K562 (cell line): ENCODE data around the gene FADS1. TPM values are rescaled to one million over a fixed set of nuclear protein-coding genes. Genes with fewer than 3 reads are reported as not detected.
A peak's percentile ranks its signal among the peaks of the same experiment; 100 is the strongest.

ENCODE experiments used
- ARHGAP35 ChIP-seq: fragments of 450-650 bp; IDR thresholded peaks from 2 replicates; pipeline ENCODE4 v1.6.1; 2018; ENCODE audit not compliant: partially characterized antibody
- CHD1 ChIP-seq: fragments of 200-600 bp; sonication (generic); IDR thresholded peaks from one replicate; pipeline ENCODE4 v1.6.1; 2012; ENCODE audit warnings: mild to moderate bottlenecking, moderate library complexity, low read length, inconsistent platforms
- CXXC5 ChIP-seq: fragments of 250-450 bp; sonication (Bioruptor Pico); IDR thresholded peaks from 2 replicates; pipeline ENCODE4 v1.8.0; 2022; ENCODE audit warnings: inconsistent platforms, mild to moderate bottlenecking, moderate library complexity
- ETS1 ChIP-seq: conservative IDR thresholded peaks from 2 replicates; pipeline ENCODE4 v1.6.1; 2011; ENCODE audit warnings: low read depth, mild to moderate bottlenecking, low read length; ENCODE audit not compliant: control insufficient read depth
- EWSR1 ChIP-seq: fragments of 450-650 bp; IDR thresholded peaks from 2 replicates; pipeline ENCODE4 v1.6.1; 2018; ENCODE audit warnings: borderline replicate concordance, mild to moderate bottlenecking, low read depth, moderate library complexity; ENCODE audit not compliant: partially characterized antibody
- EZH2 ChIP-seq: IDR thresholded peaks from 2 replicates; pipeline ENCODE4 v1.6.1; 2012; ENCODE audit warnings: low read depth, mild to moderate bottlenecking, inconsistent platforms, low read length, borderline replicate concordance
- FOXA3 ChIP-seq, 2 experiments: fragments of 450-650 bp in 1 of 2; sonication (generic) in 1 of 2; formaldehyde crosslinking; IDR thresholded peaks in 1 of 2; conservative IDR thresholded peaks in 1 of 2; 2 replicates each; pipeline versions ENCODE4 v1.4.0 to v1.8.0; 2020 to 2022; ENCODE audit warnings: mild to moderate bottlenecking in 2 of 2, missing genetic modification reagents in 1 of 2
- FOXJ2 ChIP-seq: fragments of 200-800 bp; sonication (Bioruptor generic); IDR thresholded peaks from 2 replicates; pipeline ENCODE4 v1.6.1; 2016; ENCODE audit warnings: missing genetic modification characterization, missing compliant biosample characterization
- HDAC2 ChIP-seq: fragments of 450-650 bp; IDR thresholded peaks from 2 replicates; pipeline ENCODE4 v1.6.1; 2016; ENCODE audit warnings: mild to moderate bottlenecking
- HNRNPK ChIP-seq: fragments of 200-400 bp; formaldehyde crosslinking; IDR thresholded peaks from one replicate; pipeline ENCODE4 v1.6.1; 2018; ENCODE audit warnings: mild to moderate bottlenecking, low read depth, low read length; ENCODE audit not compliant: poor library complexity, severe bottlenecking
- SIN3B ChIP-seq: fragments of 450-650 bp; IDR thresholded peaks from 2 replicates; pipeline ENCODE4 v1.6.1; 2017; ENCODE audit warnings: low read depth, mild to moderate bottlenecking, moderate library complexity
- TGIF2 ChIP-seq: sonication (generic); formaldehyde crosslinking; IDR thresholded peaks from 2 replicates; pipeline ENCODE4 v1.8.1; 2022; ENCODE audit warnings: mild to moderate bottlenecking, missing genetic modification reagents, moderate library complexity
- ZBTB7A ChIP-seq: IDR thresholded peaks from 2 replicates; pipeline ENCODE4 v1.6.1; 2011; ENCODE audit warnings: low read depth, mild to moderate bottlenecking, low read length, moderate library complexity, borderline replicate concordance; ENCODE audit not compliant: control insufficient read depth
- ZNF551 ChIP-seq: fragments of 250-450 bp; sonication (Bioruptor Pico); IDR thresholded peaks from 2 replicates; pipeline ENCODE4 v1.5.0; 2021; ENCODE audit warnings: mild to moderate bottlenecking, moderate library complexity
- ZNF584 ChIP-seq: fragments of 200-800 bp; sonication (Bioruptor generic); IDR thresholded peaks from 2 replicates; pipeline ENCODE4 v1.6.1; 2016; ENCODE audit warnings: low read depth, mild to moderate bottlenecking, missing genetic modification characterization, missing compliant biosample characterization
- polyA plus RNA-seq, 8 experiments: library from polyadenylated mRNA; depleted of rRNA in 4 of 8; stranded (reverse) in 5 of 8; unstranded in 3 of 8; fragments of >200 nt; fragmentation: Nextera tagmentation in 2 of 8; fragmentation: Illumina TruSeq in 1 of 8; extraction: Ambion mirVana in 2 of 8; extraction: Trizol in 1 of 8; gene quantifications; 2 replicates each; pipeline versions ENCODE4 v1.2.1 to v1.2.3, GENCODE V29; 2011 to 2014; ENCODE audit warnings: inconsistent platforms in 1 of 8, missing spikeins in 1 of 8
- total RNA-seq, 7 experiments: library from RNA; depleted of rRNA in 6 of 7; stranded (reverse); fragments of >200 nt in 6 of 7; fragmentation: Illumina TruSeq in 2 of 7; extraction: Trizol in 2 of 7; gene quantifications; 2 replicates each; pipeline versions ENCODE4 v1.2.1 to v1.2.3, GENCODE V29; 2011 to 2021; ENCODE audit warnings: low replicate concordance in 1 of 7
- TF ChIP-seq, protein P1 (sequence below), 2 experiments: fragments of 450-650 bp in 1 of 2; sonication (generic) in 1 of 2; formaldehyde crosslinking in 1 of 2; IDR thresholded peaks; 2 replicates each; pipeline versions ENCODE4 v1.7.1 to v1.9.0; 2016 to 2022; ENCODE audit warnings: inconsistent platforms in 1 of 2, mild to moderate bottlenecking in 1 of 2, missing genetic modification reagents in 1 of 2

Gene FADS1
- total and polyA plus RNA-seq, 9 of the 15 experiments (the other 6 are each of a cell fraction or from before 2014, with no cell fraction given) = 110 to 864 (median 364) TPM

- TF ChIP-seq EWSR1 (no peak), ETS1 (peak; percentile 28; the same call in 1 of the 2 replicates), ARHGAP35 (no peak), FOXJ2 (tag) (no peak), ZNF551 (CRISPR knock-in tag) (peak; percentile 65; the same call in 1 of the 2 replicates), ZBTB7A (peak; percentile 42; the same call in 1 of the 2 replicates), FOXA3 (CRISPR knock-in tag; conservative IDR thresholded peaks at IDR 0.05 in 1 of 2, IDR thresholded peaks at IDR 0.05 in 1 of 2) (no peak), ZNF584 (CRISPR knock-in tag) (no peak), CXXC5 (peak; percentile 85), SIN3B (no peak), TGIF2 (no peak), HDAC2 (0 out of 2 replicates have a peak, but pooled peaks have one; percentile 18), HNRNPK (no peak), EZH2 (no peak), CHD1 (no peak)
- TF ChIP-seq, protein P1, sequence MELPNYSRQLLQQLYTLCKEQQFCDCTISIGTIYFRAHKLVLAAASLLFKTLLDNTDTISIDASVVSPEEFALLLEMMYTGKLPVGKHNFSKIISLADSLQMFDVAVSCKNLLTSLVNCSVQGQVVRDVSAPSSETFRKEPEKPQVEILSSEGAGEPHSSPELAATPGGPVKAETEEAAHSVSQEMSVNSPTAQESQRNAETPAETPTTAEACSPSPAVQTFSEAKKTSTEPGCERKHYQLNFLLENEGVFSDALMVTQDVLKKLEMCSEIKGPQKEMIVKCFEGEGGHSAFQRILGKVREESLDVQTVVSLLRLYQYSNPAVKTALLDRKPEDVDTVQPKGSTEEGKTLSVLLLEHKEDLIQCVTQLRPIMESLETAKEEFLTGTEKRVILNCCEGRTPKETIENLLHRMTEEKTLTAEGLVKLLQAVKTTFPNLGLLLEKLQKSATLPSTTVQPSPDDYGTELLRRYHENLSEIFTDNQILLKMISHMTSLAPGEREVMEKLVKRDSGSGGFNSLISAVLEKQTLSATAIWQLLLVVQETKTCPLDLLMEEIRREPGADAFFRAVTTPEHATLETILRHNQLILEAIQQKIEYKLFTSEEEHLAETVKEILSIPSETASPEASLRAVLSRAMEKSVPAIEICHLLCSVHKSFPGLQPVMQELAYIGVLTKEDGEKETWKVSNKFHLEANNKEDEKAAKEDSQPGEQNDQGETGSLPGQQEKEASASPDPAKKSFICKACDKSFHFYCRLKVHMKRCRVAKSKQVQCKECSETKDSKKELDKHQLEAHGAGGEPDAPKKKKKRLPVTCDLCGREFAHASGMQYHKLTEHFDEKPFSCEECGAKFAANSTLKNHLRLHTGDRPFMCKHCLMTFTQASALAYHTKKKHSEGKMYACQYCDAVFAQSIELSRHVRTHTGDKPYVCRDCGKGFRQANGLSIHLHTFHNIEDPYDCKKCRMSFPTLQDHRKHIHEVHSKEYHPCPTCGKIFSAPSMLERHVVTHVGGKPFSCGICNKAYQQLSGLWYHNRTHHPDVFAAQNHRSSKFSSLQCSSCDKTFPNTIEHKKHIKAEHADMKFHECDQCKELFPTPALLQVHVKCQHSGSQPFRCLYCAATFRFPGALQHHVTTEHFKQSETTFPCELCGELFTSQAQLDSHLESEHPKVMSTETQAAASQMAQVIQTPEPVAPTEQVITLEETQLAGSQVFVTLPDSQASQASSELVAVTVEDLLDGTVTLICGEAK (IDR thresholded peaks at IDR 0.05) = peak; percentile 27; the same call in 1 of the 2 replicates
- TF ChIP-seq, protein P1 (CRISPR knock-in tag; IDR thresholded peaks at IDR 0.05) = no peak
Observed at GRCh38 chr11:61814958-61815789, 1.6 kb downstream of the FADS1 start (continued).
